ENCODE measurements around the gene BEAN1.
A peak's percentile ranks its signal among the peaks of the same experiment; 100 is the strongest.

Gene BEAN1

GRCh38 chr16:66412182-66412581 is 14.9 kb upstream of the BEAN1 start:
- no peak overlapping the region for H3K4me3 ChIP-seq (ENCODE audit: low read depth, low read length)
- H3K9ac ChIP-seq (ENCODE audit: low read depth, low read length) = no peak overlapping the region
- no peaks in the 10 kb centered on the region for H3K9me3 ChIP-seq (ENCODE audit: control insufficient read depth, insufficient read depth, low read length)
- no peaks in the 10 kb centered on the region for H3K4me1 ChIP-seq (ENCODE audit: control insufficient read depth, insufficient read depth, low read length)
- peaks cover 6% of the 10 kb centered on the region for H3K27me3 ChIP-seq (ENCODE audit: control insufficient read depth, insufficient read depth, low read length)
- no peaks in the 10 kb centered on the region for H3K36me3 ChIP-seq (ENCODE audit: control insufficient read depth, insufficient read depth, low read length)

- Histone ChIP-seq H3K36me3 (ENCODE audit: control insufficient read depth, insufficient read depth, low read length) (no peaks in the 10 kb centered on the region), H3K9ac (ENCODE audit: low read depth, low read length) (no peak overlapping the region), H3K9me3 (ENCODE audit: control insufficient read depth, insufficient read depth, low read length) (no peaks in the 10 kb centered on the region), H3K27me3 (ENCODE audit: control insufficient read depth, insufficient read depth, low read length) (no peaks in the 10 kb centered on the region), H3K4me3 (ENCODE audit: low read depth, low read length) (no peak overlapping the region), H3K4me1 (ENCODE audit: control insufficient read depth, insufficient read depth, low read length) (no peaks in the 10 kb centered on the region)
Observed at GRCh38 chr16:66414891-66415290, 12.2 kb upstream of the BEAN1 start.

- Histone ChIP-seq H3K9ac (ENCODE audit: low read depth, low read length) (no peak overlapping the region), H3K4me1 (ENCODE audit: control insufficient read depth, insufficient read depth, low read length) (no peaks in the 10 kb centered on the region), H3K9me3 (ENCODE audit: control insufficient read depth, insufficient read depth, low read length) (no peaks in the 10 kb centered on the region), H3K27me3 (ENCODE audit: control insufficient read depth, insufficient read depth, low read length) (peaks cover 4% of the 10 kb centered on the region), H3K4me3 (ENCODE audit: low read depth, low read length) (no peak overlapping the region), H3K36me3 (ENCODE audit: control insufficient read depth, insufficient read depth, low read length) (no peaks in the 10 kb centered on the region)
Observed at GRCh38 chr16:66416136-66416535, 11.0 kb upstream of the BEAN1 start.

- H3K4me3 ChIP-seq (ENCODE audit: low read depth, low read length) = no peak overlapping the region
Observed at GRCh38 chr16:66416939-66417700, 10.0 kb upstream of the BEAN1 start.

DNA sequence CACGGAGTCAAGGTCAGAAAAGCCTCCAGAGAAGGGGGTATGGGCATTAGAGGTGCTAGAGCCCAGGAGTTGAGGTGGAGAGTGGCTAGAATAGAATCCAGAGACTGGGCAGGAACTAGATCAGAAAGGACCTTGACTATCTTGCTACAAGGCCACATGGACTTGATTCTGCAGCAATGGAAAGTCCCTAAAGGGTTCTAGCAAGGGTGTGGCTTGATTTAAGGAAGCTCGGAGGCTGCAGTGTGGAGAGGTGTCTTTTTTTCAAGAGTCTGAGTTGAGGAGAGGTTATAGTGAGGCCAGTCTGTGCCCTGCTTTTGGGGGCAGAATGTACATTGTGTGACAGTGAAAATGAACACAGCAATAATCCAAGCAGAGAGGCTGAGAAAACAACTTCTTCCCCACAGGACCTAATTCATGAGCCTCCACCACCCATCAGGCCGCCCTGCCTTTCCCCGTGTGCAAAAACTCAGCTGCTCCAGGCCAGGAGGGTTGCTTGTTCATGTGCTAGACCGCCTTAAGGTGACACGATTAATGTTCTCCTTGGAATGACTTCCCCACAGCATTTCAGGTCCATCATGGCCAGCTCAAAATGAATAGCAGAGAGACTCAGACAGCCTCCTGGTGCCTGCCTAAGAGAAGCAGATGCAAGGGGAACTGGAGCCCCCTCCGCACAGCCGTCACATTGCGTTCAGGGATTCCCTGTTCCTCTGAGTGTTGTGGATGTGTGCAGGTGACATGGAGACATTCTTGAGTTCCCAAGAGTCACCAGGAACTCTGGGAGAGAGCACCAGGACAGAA is 8.7 kb upstream of the BEAN1 start:
- Histone ChIP-seq H3K9me3 (ENCODE audit: control insufficient read depth, insufficient read depth, low read length) (no peaks in the 10 kb centered on the region), H3K4me1 (ENCODE audit: control insufficient read depth, insufficient read depth, low read length) (no peaks in the 10 kb centered on the region), H3K4me3 (ENCODE audit: low read depth, low read length) (no peak overlapping the region), H3K27me3 (ENCODE audit: control insufficient read depth, insufficient read depth, low read length) (peaks cover 19% of the 10 kb centered on the region), H3K36me3 (ENCODE audit: control insufficient read depth, insufficient read depth, low read length) (no peaks in the 10 kb centered on the region), H3K9ac (ENCODE audit: low read depth, low read length) (no peak overlapping the region)

More at GRCh38 chr16:66416939-66417700, 10.0 kb upstream of the BEAN1 start:
- Histone ChIP-seq H3K9me3 (ENCODE audit: control insufficient read depth, insufficient read depth, low read length) (no peaks in the 10 kb centered on the region), H3K9ac (ENCODE audit: low read depth, low read length) (no peak overlapping the region), H3K4me1 (ENCODE audit: control insufficient read depth, insufficient read depth, low read length) (no peaks in the 10 kb centered on the region), H3K27me3 (ENCODE audit: control insufficient read depth, insufficient read depth, low read length) (peaks cover 8% of the 10 kb centered on the region), H3K36me3 (ENCODE audit: control insufficient read depth, insufficient read depth, low read length) (no peaks in the 10 kb centered on the region)

- Histone ChIP-seq H3K4me1 (ENCODE audit: control insufficient read depth, insufficient read depth, low read length) (no peaks in the 10 kb centered on the region), H3K4me3 (ENCODE audit: low read depth, low read length) (no peak overlapping the region), H3K9me3 (ENCODE audit: control insufficient read depth, insufficient read depth, low read length) (no peaks in the 10 kb centered on the region), H3K36me3 (ENCODE audit: control insufficient read depth, insufficient read depth, low read length) (no peaks in the 10 kb centered on the region), H3K27me3 (ENCODE audit: control insufficient read depth, insufficient read depth, low read length) (peaks cover 31% of the 10 kb centered on the region), H3K9ac (ENCODE audit: low read depth, low read length) (no peak overlapping the region)
Observed at GRCh38 chr16:66419527-66419926, 7.6 kb upstream of the BEAN1 start.

DNA sequence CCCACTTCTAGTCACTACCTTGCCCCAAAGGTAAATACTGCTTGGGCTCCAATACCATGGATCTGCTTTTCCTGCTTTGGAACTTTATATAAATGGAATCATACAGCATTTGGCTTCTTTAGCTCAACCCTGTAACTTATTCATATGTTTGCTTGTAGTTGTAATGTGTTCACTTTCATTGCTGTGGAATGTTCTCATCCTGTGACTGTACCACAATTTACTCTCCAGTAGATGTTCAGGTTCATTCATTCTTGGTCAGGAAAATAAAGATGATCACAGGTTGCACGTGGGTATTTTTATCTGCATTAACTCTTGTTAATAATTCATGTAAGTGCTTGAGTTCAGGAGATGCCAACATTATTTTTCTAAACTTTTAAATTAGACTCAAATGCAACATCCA is 6.7 kb upstream of the BEAN1 start:
- Histone ChIP-seq H3K4me1 (ENCODE audit: control insufficient read depth, insufficient read depth, low read length) (no peaks in the 10 kb centered on the region), H3K9ac (ENCODE audit: low read depth, low read length) (no peak overlapping the region), H3K36me3 (ENCODE audit: control insufficient read depth, insufficient read depth, low read length) (no peaks in the 10 kb centered on the region)

GRCh38 chr16:66421891-66422290 is 5.2 kb upstream of the BEAN1 start:
- H3K27me3 ChIP-seq (ENCODE audit: control insufficient read depth, insufficient read depth, low read length) = peaks cover 53% of the 10 kb centered on the region
- H3K36me3 ChIP-seq (ENCODE audit: control insufficient read depth, insufficient read depth, low read length) = no peaks in the 10 kb centered on the region
- H3K9ac ChIP-seq (ENCODE audit: low read depth, low read length) = no peak overlapping the region
- H3K4me3 ChIP-seq (ENCODE audit: low read depth, low read length) = no peak overlapping the region
- no peaks in the 10 kb centered on the region for H3K9me3 ChIP-seq (ENCODE audit: control insufficient read depth, insufficient read depth, low read length)
- H3K4me1 ChIP-seq (ENCODE audit: control insufficient read depth, insufficient read depth, low read length) = no peaks in the 10 kb centered on the region

More for the DNA sequence above, 6.7 kb upstream of the BEAN1 start:
- peaks cover 39% of the 10 kb centered on the region for H3K27me3 ChIP-seq (ENCODE audit: control insufficient read depth, insufficient read depth, low read length)
- no peak overlapping the region for H3K4me3 ChIP-seq (ENCODE audit: low read depth, low read length)
- no peaks in the 10 kb centered on the region for H3K9me3 ChIP-seq (ENCODE audit: control insufficient read depth, insufficient read depth, low read length)

- no peaks in the 10 kb centered on the region for H3K36me3 ChIP-seq (ENCODE audit: control insufficient read depth, insufficient read depth, low read length)
- no peaks in the 10 kb centered on the region for H3K9me3 ChIP-seq (ENCODE audit: control insufficient read depth, insufficient read depth, low read length)
- H3K4me1 ChIP-seq (ENCODE audit: control insufficient read depth, insufficient read depth, low read length) = no peaks in the 10 kb centered on the region
- no peak overlapping the region for H3K4me3 ChIP-seq (ENCODE audit: low read depth, low read length)
- no peak overlapping the region for H3K9ac ChIP-seq (ENCODE audit: low read depth, low read length)
- peaks cover 53% of the 10 kb centered on the region for H3K27me3 ChIP-seq (ENCODE audit: control insufficient read depth, insufficient read depth, low read length)
Observed at GRCh38 chr16:66422366-66422765, 4.7 kb upstream of the BEAN1 start.

GRCh38 chr16:66423177-66423576 is 3.9 kb upstream of the BEAN1 start:
- Histone ChIP-seq H3K36me3 (ENCODE audit: control insufficient read depth, insufficient read depth, low read length) (no peaks in the 10 kb centered on the region), H3K27me3 (ENCODE audit: control insufficient read depth, insufficient read depth, low read length) (peaks cover 61% of the 10 kb centered on the region)

GRCh38 chr16:66425651-66426050 is 1.4 kb upstream of the BEAN1 start:
- no peak overlapping the region for H3K9ac ChIP-seq (ENCODE audit: low read depth, low read length)
- H3K36me3 ChIP-seq (ENCODE audit: control insufficient read depth, insufficient read depth, low read length) = no peaks in the 10 kb centered on the region
- peaks cover 81% of the 10 kb centered on the region for H3K27me3 ChIP-seq (ENCODE audit: control insufficient read depth, insufficient read depth, low read length)

More at GRCh38 chr16:66423177-66423576, 3.9 kb upstream of the BEAN1 start:
- Histone ChIP-seq H3K9ac (ENCODE audit: low read depth, low read length) (no peak overlapping the region), H3K4me3 (ENCODE audit: low read depth, low read length) (no peak overlapping the region), H3K4me1 (ENCODE audit: control insufficient read depth, insufficient read depth, low read length) (peaks cover under 1% of the 10 kb centered on the region), H3K9me3 (ENCODE audit: control insufficient read depth, insufficient read depth, low read length) (no peaks in the 10 kb centered on the region)

More at GRCh38 chr16:66425651-66426050, 1.4 kb upstream of the BEAN1 start:
- Histone ChIP-seq H3K9me3 (ENCODE audit: control insufficient read depth, insufficient read depth, low read length) (no peaks in the 10 kb centered on the region), H3K4me1 (ENCODE audit: control insufficient read depth, insufficient read depth, low read length) (peaks cover 9% of the 10 kb centered on the region), H3K4me3 (ENCODE audit: low read depth, low read length) (peak overlapping the region; percentile 58)

Measured in iPS-15b (cell line).